Nephron progenitor cell (in vitro differentiated cells): ENCODE results near the gene NFAT5.

Experiments
- DNase-seq: peaks from one replicate; pipeline ENCODE4 v3.0.0; 2021
- H3K27ac Mint-ChIP-seq: 2 replicates; pipeline ENCODE4 v1.8.0; 2021; ENCODE audit warnings: mild to moderate bottlenecking, moderate library complexity, mixed read lengths
- H3K27me3 Mint-ChIP-seq: 2 replicates; pipeline ENCODE4 v1.8.0; 2021; ENCODE audit warnings: mild to moderate bottlenecking, low read depth, mixed read lengths; ENCODE audit not compliant: poor library complexity
- H3K36me3 Mint-ChIP-seq: 2 replicates; pipeline ENCODE4 v1.8.0; 2021; ENCODE audit warnings: low read depth, mixed read lengths
- H3K4me1 Mint-ChIP-seq: 2 replicates; pipeline ENCODE4 v1.8.0; 2021; ENCODE audit warnings: mixed read lengths
- H3K4me3 Mint-ChIP-seq: 2 replicates; pipeline ENCODE4 v1.8.0; 2021; ENCODE audit warnings: mild to moderate bottlenecking, moderate library complexity, mixed read lengths
- H3K9me3 Mint-ChIP-seq: 2 replicates; pipeline ENCODE4 v1.8.0; 2021; ENCODE audit warnings: mild to moderate bottlenecking, moderate library complexity, mixed read lengths
- CTCF ChIP-seq: fragments of 200-600 bp; sonication (generic); IDR thresholded peaks from 2 replicates; pipeline ENCODE4 v1.5.0; 2021; ENCODE audit warnings: antibody characterized with exemption

The NFAT5 gene

DNA sequence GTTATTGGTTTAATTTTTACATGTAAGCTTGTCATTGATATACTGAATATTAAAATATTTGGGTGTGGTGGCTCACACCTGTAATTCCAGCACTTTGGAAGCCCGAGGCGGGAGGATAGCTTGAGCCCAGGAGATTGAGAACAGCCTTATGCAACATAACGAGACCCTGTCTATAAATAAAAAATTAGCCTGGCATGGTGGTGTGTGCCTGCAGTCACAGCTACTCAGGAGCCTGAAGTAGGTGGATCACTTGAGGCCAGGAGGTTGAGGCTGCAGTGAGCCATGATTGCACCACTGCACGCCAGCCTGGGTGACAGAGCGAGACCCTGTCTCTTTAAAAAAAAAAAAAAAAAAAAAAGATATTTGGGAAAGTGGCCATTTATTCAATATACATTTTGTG is 32.3 kb downstream of the NFAT5 start:
- H3K27me3 Mint-ChIP-seq = no peaks in the 10 kb centered on the region
- no peak for DNase-seq
- no peak overlapping the region for H3K4me3 Mint-ChIP-seq
- no peak for TF ChIP-seq CTCF
- no peaks in the 10 kb centered on the region for H3K4me1 Mint-ChIP-seq
- peaks cover 6% of the 10 kb centered on the region for H3K36me3 Mint-ChIP-seq
- no peak overlapping the region for H3K27ac Mint-ChIP-seq
- no peaks in the 10 kb centered on the region for H3K9me3 Mint-ChIP-seq

DNA sequence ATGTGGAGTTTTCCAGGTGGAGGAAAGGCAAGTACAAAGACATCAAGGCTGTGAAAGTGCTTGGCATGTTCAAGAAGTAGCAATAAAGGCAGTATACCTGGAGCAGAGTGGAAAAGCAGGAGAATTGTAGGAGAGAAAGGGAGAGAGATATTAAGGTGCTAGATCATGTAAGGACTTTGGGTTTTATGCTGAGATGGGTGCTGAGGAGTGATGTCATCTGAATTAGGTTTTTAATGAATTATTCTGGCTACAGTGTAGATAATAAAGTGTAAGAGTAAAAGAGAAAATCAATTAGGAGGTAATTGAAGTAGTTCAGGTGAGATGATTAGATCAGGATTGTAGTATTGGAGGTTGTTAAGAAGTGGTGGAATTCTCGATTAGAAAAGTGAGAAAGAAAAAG is 34.0 kb downstream of the NFAT5 start:
- H3K9me3 Mint-ChIP-seq = no peaks in the 10 kb centered on the region

GRCh38 chr16:69600202-69600601 is 34.4 kb downstream of the NFAT5 start:
- H3K27ac Mint-ChIP-seq = peak overlapping the region; percentile 41
- no peaks in the 10 kb centered on the region for H3K27me3 Mint-ChIP-seq
- peaks cover 23% of the 10 kb centered on the region for H3K36me3 Mint-ChIP-seq
- H3K4me1 Mint-ChIP-seq = no peaks in the 10 kb centered on the region
- TF ChIP-seq CTCF = no peak
- H3K4me3 Mint-ChIP-seq = no peak overlapping the region
- no peaks in the 10 kb centered on the region for H3K9me3 Mint-ChIP-seq
- no peak for DNase-seq

More for the DNA sequence above, 34.0 kb downstream of the NFAT5 start:
- Mint-ChIP-seq H3K27ac (no peak overlapping the region), H3K4me3 (no peak overlapping the region), H3K36me3 (peaks cover 22% of the 10 kb centered on the region), H3K4me1 (no peaks in the 10 kb centered on the region), H3K27me3 (no peaks in the 10 kb centered on the region)
- no peak for DNase-seq
- no peak for TF ChIP-seq CTCF

- TF ChIP-seq CTCF = no peak
- Mint-ChIP-seq H3K4me3 (no peak overlapping the region), H3K27me3 (no peaks in the 10 kb centered on the region), H3K27ac (no peak overlapping the region), H3K36me3 (peaks cover 27% of the 10 kb centered on the region), H3K9me3 (no peaks in the 10 kb centered on the region), H3K4me1 (no peaks in the 10 kb centered on the region)
- DNase-seq = no peak
These were observed 35.5 kb downstream of the NFAT5 start for GRCh38 chr16:69601250-69601649.

DNA sequence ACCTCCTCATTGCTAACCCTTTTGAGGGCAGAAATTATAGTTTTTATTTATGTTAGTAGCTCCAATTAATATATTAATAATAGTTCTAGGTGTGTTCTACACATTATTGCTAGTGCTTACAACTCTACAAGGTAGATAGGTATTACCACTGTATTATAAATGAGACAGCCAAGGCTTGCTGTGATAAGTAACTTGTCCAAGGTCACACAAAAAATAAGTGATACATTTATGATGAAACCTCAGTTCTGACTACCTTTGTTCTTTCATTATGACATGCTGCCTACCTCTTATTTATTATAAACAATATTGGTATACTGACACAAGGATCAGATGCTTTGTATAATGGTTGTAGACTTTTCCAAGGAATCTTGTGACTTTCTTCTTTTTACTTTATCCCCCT is 41.2 kb downstream of the NFAT5 start:
- TF ChIP-seq CTCF = no peak

GRCh38 chr16:69607674-69608073 is 41.9 kb downstream of the NFAT5 start:
- Mint-ChIP-seq H3K27me3 (no peaks in the 10 kb centered on the region), H3K9me3 (no peaks in the 10 kb centered on the region), H3K27ac (no peak overlapping the region), H3K4me3 (no peak overlapping the region), H3K4me1 (peaks cover 10% of the 10 kb centered on the region), H3K36me3 (peaks cover 44% of the 10 kb centered on the region)
- no peak for DNase-seq
- TF ChIP-seq CTCF = no peak

More for the DNA sequence above, 41.2 kb downstream of the NFAT5 start:
- no peak for DNase-seq
- Mint-ChIP-seq H3K4me1 (peaks cover 10% of the 10 kb centered on the region), H3K36me3 (peaks cover 44% of the 10 kb centered on the region), H3K9me3 (no peaks in the 10 kb centered on the region), H3K27ac (no peak overlapping the region), H3K27me3 (no peaks in the 10 kb centered on the region), H3K4me3 (no peak overlapping the region)
